ENCODE results near the gene DCAF4. TPM values are rescaled to one million over a fixed set of nuclear protein-coding genes. Genes with fewer than 3 reads are reported as not detected.

The DCAF4 gene
- total and polyA plus RNA-seq, 8 donors: 11.8 to 27.7 (median 17.5) TPM

GRCh38 chr14:72986857-72987256 is 60.6 kb downstream of the DCAF4 start:
- TF ChIP-seq CTCF (IDR thresholded peaks at IDR 0.05): no peak
- no peak for DNase-seq
- no peak for ATAC-seq
- H3K4me3 ChIP-seq: no peak overlapping the region
- no peaks in the 10 kb centered on the region for H3K27me3 ChIP-seq
- intact Hi-C loops (cut with DNase I): no loop called here
- H3K36me3 ChIP-seq: peaks cover 0 to 88% of the 10 kb centered on the region in 2 donors
- H3K27ac ChIP-seq: no peak overlapping the region
- H3K4me1 ChIP-seq: no peaks in the 10 kb centered on the region
- no peaks in the 10 kb centered on the region for H3K9me3 ChIP-seq

DNA sequence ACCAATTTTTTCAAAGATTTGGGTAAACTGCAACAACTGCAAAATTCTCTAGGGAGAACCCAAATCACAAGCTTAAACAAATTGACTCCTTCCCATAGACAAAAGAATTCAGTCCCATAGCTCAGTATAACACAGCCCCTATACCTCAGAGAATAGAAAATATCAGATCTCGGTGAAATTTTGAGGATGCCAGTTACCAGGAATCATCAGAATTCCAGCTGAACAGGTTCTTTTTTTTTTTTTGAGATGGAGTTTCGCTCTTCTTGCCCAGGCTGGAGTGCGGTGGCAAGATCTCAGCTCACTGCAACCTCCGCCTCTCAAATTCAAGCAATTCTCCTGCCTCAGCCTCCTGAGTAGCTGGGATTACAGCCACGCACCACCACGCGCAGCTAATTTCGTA is 63.9 kb downstream of the DCAF4 start:
- Histone ChIP-seq H3K27me3 (no peaks in the 10 kb centered on the region), H3K4me3 (no peak overlapping the region), H3K9me3 (no peaks in the 10 kb centered on the region), H3K27ac (no peak overlapping the region), H3K36me3 (peaks cover 0 to 92% of the 10 kb centered on the region in 2 donors), H3K4me1 (no peaks in the 10 kb centered on the region)
- no peak for TF ChIP-seq CTCF (IDR thresholded peaks at IDR 0.05)
- intact Hi-C loops (cut with DNase I): no loop called here
- ATAC-seq (no peak), DNase-seq (no peak)

GRCh38 chr14:72996916-72997315 is 70.7 kb downstream of the DCAF4 start:
- DNase-seq (no peak), ATAC-seq (no peak)
- TF ChIP-seq CTCF (IDR thresholded peaks at IDR 0.05): no peak
- Histone ChIP-seq H3K27me3 (no peaks in the 10 kb centered on the region), H3K36me3 (peaks cover 0 to 78% of the 10 kb centered on the region in 2 donors), H3K4me1 (no peaks in the 10 kb centered on the region), H3K4me3 (no peak overlapping the region), H3K27ac (no peak overlapping the region), H3K9me3 (no peaks in the 10 kb centered on the region)
- intact Hi-C loops (cut with DNase I): no loop called here

GRCh38 chr14:72998252-72998903 is 72.1 kb downstream of the DCAF4 start:
- no peak for TF ChIP-seq CTCF (IDR thresholded peaks at IDR 0.05)
- intact Hi-C loops (cut with DNase I): no loop called here
- DNase-seq: no peak
- H3K27ac ChIP-seq: no peak overlapping the region
- no peak for ATAC-seq
- H3K4me1 ChIP-seq: no peaks in the 10 kb centered on the region
- no peaks in the 10 kb centered on the region for H3K9me3 ChIP-seq
- no peaks in the 10 kb centered on the region for H3K27me3 ChIP-seq
- H3K4me3 ChIP-seq: no peak overlapping the region
- H3K36me3 ChIP-seq: peaks cover 0 to 69% of the 10 kb centered on the region in 2 donors

GRCh38 chr14:72999316-72999715 is 73.1 kb downstream of the DCAF4 start:
- peaks cover 0 to 69% of the 10 kb centered on the region in 2 donors for H3K36me3 ChIP-seq
- no peak for TF ChIP-seq CTCF (IDR thresholded peaks at IDR 0.05)

More at GRCh38 chr14:72999316-72999715, 73.1 kb downstream of the DCAF4 start:
- no peak for ATAC-seq
- H3K27ac ChIP-seq: no peak overlapping the region
- no peak overlapping the region for H3K4me3 ChIP-seq
- H3K27me3 ChIP-seq: no peaks in the 10 kb centered on the region
- DNase-seq: no peak
- no peaks in the 10 kb centered on the region for H3K9me3 ChIP-seq
- intact Hi-C loops (cut with DNase I): no loop called here
- no peaks in the 10 kb centered on the region for H3K4me1 ChIP-seq

Data from left lung (tissue), 10 donors.